GM21786 (cell line): ENCODE data around the gene DENND4C.
"Not testable (repeated sequence)": the region's sequence is repeated elsewhere in the genome, so short reads cannot be mapped to it uniquely, and the experiment has no call there.

ENCODE experiments used
- ATAC-seq: cut with Tn5 transposase; IDR thresholded peaks from one replicate; pipeline ENCODE4 v1.9.1; 2021; ENCODE audit not compliant: unreplicated experiment

The DENND4C gene

GRCh38 chr9:19265602-19266001, 35.1 kb downstream of the DENND4C start:
- not testable (repeated sequence) for ATAC-seq

GRCh38 chr9:19266778-19267384, 36.4 kb downstream of the DENND4C start:
- not testable (repeated sequence) for ATAC-seq

GRCh38 chr9:19269582-19269981, 39.1 kb downstream of the DENND4C start:
- no peak for ATAC-seq

GRCh38 chr9:19270421-19270949, 40.0 kb downstream of the DENND4C start:
- no peak for ATAC-seq

GRCh38 chr9:19271081-19271480, 40.6 kb downstream of the DENND4C start:
- ATAC-seq, result no peak

- no peak for ATAC-seq
Measured at GRCh38 chr9:19281801-19282200, 51.3 kb downstream of the DENND4C start.

- no peak for ATAC-seq
Measured at GRCh38 chr9:19283072-19283710, 52.7 kb downstream of the DENND4C start.

- no peak for ATAC-seq
Measured at GRCh38 chr9:19284729-19285128, 54.2 kb downstream of the DENND4C start.

GRCh38 chr9:19286634-19287188, 56.2 kb downstream of the DENND4C start:
- no peak for ATAC-seq

- ATAC-seq, result no peak
Measured at GRCh38 chr9:19288081-19288480, 57.6 kb downstream of the DENND4C start.

- ATAC-seq, result no peak
Measured at GRCh38 chr9:19290103-19290502, 59.6 kb downstream of the DENND4C start.

- ATAC-seq, result no peak
Measured at GRCh38 chr9:19294219-19294618, 63.7 kb downstream of the DENND4C start.

- no peak for ATAC-seq
Measured at GRCh38 chr9:19298436-19299000, 68.0 kb downstream of the DENND4C start.

GRCh38 chr9:19303216-19303615, 72.7 kb downstream of the DENND4C start:
- ATAC-seq, result no peak

- ATAC-seq, result no peak
Measured at GRCh38 chr9:19306568-19306967, 76.1 kb downstream of the DENND4C start.

GRCh38 chr9:19310246-19310645, 79.8 kb downstream of the DENND4C start:
- no peak for ATAC-seq

GRCh38 chr9:19313573-19313972, 83.1 kb downstream of the DENND4C start:
- ATAC-seq, result no peak

- no peak for ATAC-seq
Measured at GRCh38 chr9:19320495-19320894, 90.0 kb downstream of the DENND4C start.

GRCh38 chr9:19331877-19332276, 101.4 kb downstream of the DENND4C start:
- ATAC-seq, result no peak

GRCh38 chr9:19336166-19336565, 105.7 kb downstream of the DENND4C start:
- ATAC-seq, result no peak

GRCh38 chr9:19342947-19343346, 112.5 kb downstream of the DENND4C start:
- no peak for ATAC-seq

GRCh38 chr9:19358701-19359100, 128.2 kb downstream of the DENND4C start:
- no peak for ATAC-seq
